Ovary (tissue), 3 donors: ENCODE results near the gene EXTL1.

Source experiments
- CTCF ChIP-seq, 3 donors: fragments of 450-650 bp in 2 of 3; fragments of 200-600 bp in 1 of 3; IDR thresholded peaks; one replicate each; pipeline versions ENCODE4 v1.5.1 to v1.8.0; 2016 to 2022; ENCODE audit warnings: antibody characterized with exemption in 3 of 3, mild to moderate bottlenecking in 1 of 3
- EP300 ChIP-seq: sonication (generic); formaldehyde crosslinking; IDR thresholded peaks from one replicate; pipeline ENCODE4 v1.6.1; 2017; ENCODE audit warnings: antibody characterized with exemption
- POLR2A ChIP-seq: fragments of 450-650 bp; IDR thresholded peaks from one replicate; pipeline ENCODE4 v1.6.1; 2017; ENCODE audit warnings: antibody characterized with exemption, mild to moderate bottlenecking, moderate library complexity
- donor health status: DM: no; HTN: no; CAD: no.

GRCh38 chr1:26064553-26064952 lies 43.0 kb downstream of the EXTL1 start:
- no peak for TF ChIP-seq CTCF (IDR thresholded peaks at IDR 0.05)
- TF ChIP-seq EP300 = no peak
- TF ChIP-seq POLR2A = no peak
